ENCODE results near the gene ZNF771.

The ZNF771 gene

DNA sequence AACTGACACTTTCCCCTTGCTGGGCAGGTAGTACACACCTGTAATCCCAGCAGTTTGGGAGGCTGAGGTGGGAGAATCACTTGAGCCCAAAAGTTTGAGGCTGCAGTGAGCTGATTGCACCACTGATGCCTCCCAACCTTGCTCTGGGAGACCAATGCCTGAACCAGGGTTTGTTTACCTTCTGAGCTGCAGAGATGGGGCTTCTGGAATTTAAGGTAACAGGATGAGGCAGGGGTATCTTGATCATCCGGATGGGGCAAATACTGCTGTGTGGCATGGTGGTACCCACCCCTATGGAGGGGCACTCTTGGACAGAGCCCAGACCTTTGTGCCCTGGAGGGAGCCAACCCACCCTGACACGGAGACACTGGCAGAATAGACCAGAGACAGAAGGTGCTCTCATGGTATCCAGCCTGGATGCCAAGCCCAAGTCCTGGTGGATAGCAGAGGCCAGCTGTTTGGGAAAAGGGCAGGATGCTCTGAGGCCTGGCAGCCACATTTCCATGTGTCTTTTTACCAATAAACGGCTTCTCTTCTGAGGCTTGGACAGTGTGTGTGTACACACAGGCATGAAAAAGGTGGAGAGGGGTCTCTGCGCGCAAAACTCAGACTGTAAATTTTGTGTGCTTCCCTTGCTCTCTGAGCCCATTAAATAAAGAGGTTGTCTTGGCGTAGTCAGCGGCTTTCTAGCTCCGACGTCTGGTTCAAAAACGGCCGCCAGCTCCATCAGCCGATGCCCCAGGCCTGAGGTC, 7.8 kb upstream of the ZNF771 start:
- no peak for TF ChIP-seq ZNF274 (IDR thresholded peaks at IDR 0.05; ENCODE audit: low read depth, low read length)
- peak overlapping the region; percentile 58; the same call in 1 of the 2 replicates for H3K4me3 ChIP-seq (ENCODE audit: low read length)

- no peak overlapping the region for H3K4me3 ChIP-seq (ENCODE audit: low read length)
- no peak for TF ChIP-seq ZNF274 (IDR thresholded peaks at IDR 0.05; ENCODE audit: low read depth, low read length)
Measured at GRCh38 chr16:30401768-30402425, 5.5 kb upstream of the ZNF771 start.

GRCh38 chr16:30406795-30407101, 658 bp upstream of the ZNF771 start:
- no peak for TF ChIP-seq ZNF274 (IDR thresholded peaks at IDR 0.05; ENCODE audit: low read depth, low read length)
- H3K4me3 ChIP-seq (ENCODE audit: low read length) = peak overlapping the region; percentile 94; the same call in 1 of the 2 replicates

GRCh38 chr16:30407804-30408534, 563 bp downstream of the ZNF771 start:
- H3K4me3 ChIP-seq (ENCODE audit: low read length) = peak overlapping the region; percentile 94
- no peak for TF ChIP-seq ZNF274 (IDR thresholded peaks at IDR 0.05; ENCODE audit: low read depth, low read length)

DNA sequence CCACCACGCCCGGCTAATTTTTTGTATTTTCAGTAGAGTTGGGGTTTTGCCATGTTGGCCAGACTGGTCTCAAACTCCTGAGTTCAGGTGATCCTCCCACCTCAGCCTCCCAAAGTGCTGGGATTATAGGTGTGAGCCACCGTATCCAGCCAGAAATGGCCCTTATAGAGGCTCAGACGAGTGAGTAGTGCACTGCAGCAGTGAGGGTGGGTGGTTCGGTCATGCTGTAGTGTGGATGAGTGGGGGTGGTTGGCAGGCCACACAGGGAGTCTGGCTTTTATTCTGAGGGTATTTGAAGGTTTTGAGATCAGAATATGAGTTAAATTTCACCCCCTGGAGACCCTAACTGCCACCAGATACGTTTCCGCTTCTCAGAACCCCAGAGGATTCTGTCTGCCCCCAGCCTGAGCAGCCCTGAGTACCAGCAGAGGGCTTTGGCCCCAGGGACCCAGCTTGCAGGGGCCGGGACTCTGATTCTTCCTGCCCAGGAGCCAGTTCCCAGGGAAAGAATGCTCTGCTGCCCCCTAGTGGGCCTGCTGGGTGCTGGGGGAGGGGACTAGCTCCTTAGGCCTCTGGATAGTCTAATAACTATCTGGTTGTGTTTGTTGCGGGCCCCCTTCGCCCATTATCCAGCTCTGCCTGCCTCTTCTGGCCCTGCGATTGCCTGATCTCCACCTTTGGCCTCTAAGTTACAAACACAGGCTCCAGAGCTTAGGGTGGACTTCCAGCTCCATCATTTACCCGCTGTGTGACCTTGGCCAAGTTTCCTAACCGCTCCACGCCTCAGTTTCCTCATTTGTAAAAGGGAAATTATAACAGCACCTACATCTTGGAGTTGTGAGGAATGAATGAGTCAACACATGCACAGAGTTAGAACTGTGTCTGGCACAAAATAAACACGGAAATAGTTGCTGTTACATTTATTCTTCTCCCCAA, 2.0 kb downstream of the ZNF771 start:
- TF ChIP-seq ZNF274 (IDR thresholded peaks at IDR 0.05; ENCODE audit: low read depth, low read length) = no peak
- no peak overlapping the region for H3K4me3 ChIP-seq (ENCODE audit: low read length)

DNA sequence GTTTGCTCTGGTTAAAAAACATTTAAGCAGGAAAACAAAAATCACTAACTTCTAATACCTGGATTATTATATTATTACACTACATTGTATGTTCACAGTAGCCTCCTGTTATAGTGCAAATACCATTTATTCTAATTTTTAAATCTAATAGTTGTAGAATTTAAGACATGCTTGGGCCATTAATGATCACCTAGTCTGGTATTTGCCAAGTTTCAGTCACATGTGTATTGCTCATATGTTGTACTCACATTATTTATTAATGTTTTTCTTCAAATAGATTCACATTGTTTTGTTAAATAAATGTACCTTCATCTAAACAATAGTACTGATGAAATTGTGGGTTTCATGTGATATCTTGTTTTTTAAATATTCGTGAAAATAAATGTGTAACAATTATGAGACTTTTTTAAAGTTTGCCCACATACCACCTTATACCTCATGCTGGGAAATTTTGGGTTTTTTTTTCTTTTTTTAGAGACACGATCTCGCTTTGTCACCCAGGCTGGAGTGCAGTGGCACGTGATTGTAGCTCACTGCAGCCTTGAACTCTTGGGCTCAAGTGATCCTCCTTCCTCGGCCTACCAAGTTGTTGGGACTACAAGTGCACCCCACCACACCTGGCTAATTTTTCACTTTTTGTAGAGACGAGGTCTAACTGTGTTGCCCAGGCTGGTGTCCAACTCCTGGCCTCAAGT, 5.9 kb downstream of the ZNF771 start:
- TF ChIP-seq ZNF274 (IDR thresholded peaks at IDR 0.05; ENCODE audit: low read depth, low read length) = no peak
- H3K4me3 ChIP-seq (ENCODE audit: low read length) = no peak overlapping the region

GRCh38 chr16:30414159-30414558, 6.8 kb downstream of the ZNF771 start:
- no peak overlapping the region for H3K4me3 ChIP-seq (ENCODE audit: low read length)
- no peak for TF ChIP-seq ZNF274 (IDR thresholded peaks at IDR 0.05; ENCODE audit: low read depth, low read length)

GRCh38 chr16:30416047-30416603, 8.7 kb downstream of the ZNF771 start:
- H3K4me3 ChIP-seq (ENCODE audit: low read length) = no peak overlapping the region
- no peak for TF ChIP-seq ZNF274 (IDR thresholded peaks at IDR 0.05; ENCODE audit: low read depth, low read length)

DNA sequence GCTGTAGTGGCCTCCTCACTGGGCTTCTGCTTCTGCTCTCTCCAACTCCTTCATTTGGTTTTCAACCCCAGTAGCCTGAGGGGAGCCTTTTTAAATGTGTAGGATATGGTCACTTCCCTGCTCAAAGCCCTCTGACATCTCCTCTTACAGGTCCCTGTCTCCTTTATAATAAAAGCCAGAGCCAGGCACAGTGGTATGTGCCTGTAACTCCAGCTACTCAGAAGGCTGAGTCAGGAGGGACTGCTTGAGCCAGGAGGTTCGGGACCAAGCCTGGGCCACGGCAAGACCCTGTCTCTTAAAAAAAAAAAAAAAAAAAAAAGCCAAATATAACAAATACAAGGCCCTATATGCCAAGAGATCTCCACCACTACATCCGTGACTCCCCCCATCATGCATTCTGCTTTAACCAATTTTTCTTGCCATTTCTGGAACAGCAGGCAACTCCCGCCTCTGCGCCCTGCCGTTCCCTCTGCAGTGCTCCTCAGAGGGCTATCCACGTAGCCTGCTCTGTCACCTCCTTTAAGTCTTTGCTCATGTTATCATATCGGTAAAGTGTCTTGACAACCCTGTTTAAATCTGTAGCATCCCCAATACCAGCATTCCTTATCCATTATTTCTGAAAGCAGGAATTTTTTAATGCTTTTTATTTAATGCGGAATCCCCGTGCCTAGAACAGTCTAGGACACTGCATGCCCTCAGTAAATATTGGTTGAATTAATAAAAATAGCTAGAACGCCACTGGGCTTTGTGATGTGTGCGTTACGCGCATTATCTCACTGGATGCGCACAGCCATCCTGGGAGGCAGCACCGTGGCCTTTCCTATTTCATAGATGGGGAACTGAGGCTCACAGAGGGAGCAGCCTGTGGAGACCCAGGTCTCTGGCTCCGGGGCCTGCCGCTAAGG, 9.5 kb downstream of the ZNF771 start:
- no peak for TF ChIP-seq ZNF274 (IDR thresholded peaks at IDR 0.05; ENCODE audit: low read depth, low read length)
- peak overlapping the region; percentile 61; the same call in 1 of the 2 replicates for H3K4me3 ChIP-seq (ENCODE audit: low read length)

- TF ChIP-seq ZNF274 (IDR thresholded peaks at IDR 0.05; ENCODE audit: low read depth, low read length) = no peak
- H3K4me3 ChIP-seq (ENCODE audit: low read length) = peak overlapping the region; percentile 61; the same call in 1 of the 2 replicates
Measured at GRCh38 chr16:30417529-30418349, 10.3 kb downstream of the ZNF771 start.

All from GM08714 (cell line).